ENCODE data around the gene INTS13. TPM values are rescaled to one million over a fixed set of nuclear protein-coding genes. Genes with fewer than 3 reads are reported as not detected.

The INTS13 gene
- total and polyA plus RNA-seq, 2 of the 13 experiments (the other 11 are each of a cell fraction or from before 2014, with no cell fraction given): 16.3 to 43.7 TPM

DNA sequence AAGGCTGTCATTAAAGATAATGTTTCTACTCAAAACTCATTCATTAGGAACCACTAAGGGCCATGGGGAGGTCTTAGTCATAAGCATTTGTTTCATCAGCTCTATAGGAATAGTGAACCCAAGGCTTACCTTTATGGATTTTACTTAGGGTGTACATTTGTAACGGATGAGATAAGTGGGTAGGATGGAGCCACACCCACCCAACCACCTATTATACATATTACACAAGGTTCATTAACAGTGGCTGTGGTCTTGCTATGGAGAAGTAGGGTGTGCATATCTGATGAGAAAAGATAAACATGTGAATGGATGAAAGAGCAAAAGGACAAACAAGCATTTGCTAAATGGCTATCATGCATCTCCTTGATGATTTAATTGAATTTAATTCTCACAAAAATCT is 65.2 kb downstream of the INTS13 start (continued):
- no peak for TF ChIP-seq AKNA (CRISPR knock-in tag; IDR thresholded peaks at IDR 0.05; ENCODE audit: borderline replicate concordance)
- no peak for TF ChIP-seq MIXL1 (CRISPR knock-in tag; IDR thresholded peaks at IDR 0.05)
- no peak for TF ChIP-seq NFE2L1 (CRISPR knock-in tag; IDR thresholded peaks at IDR 0.05; ENCODE audit: borderline replicate concordance)

- TF ChIP-seq SRY (CRISPR knock-in tag; IDR thresholded peaks at IDR 0.05) (no peak), HOXA9 (CRISPR knock-in tag; IDR thresholded peaks at IDR 0.05; ENCODE audit: borderline replicate concordance) (no peak), ZNF790 (CRISPR knock-in tag; IDR thresholded peaks at IDR 0.05; ENCODE audit: borderline replicate concordance) (no peak), RBM22 (optimal IDR thresholded peaks at IDR 0.05; ENCODE audit: low read length) (no peak), CHD4 (IDR thresholded peaks at IDR 0.05; ENCODE audit: borderline replicate concordance, low read length) (no peak), CBX5 (CRISPR knock-in tag; IDR thresholded peaks at IDR 0.05; ENCODE audit: borderline replicate concordance) (no peak), PCBP2 (optimal IDR thresholded peaks at IDR 0.05; ENCODE audit: low read depth, low read length, poor library complexity, severe bottlenecking) (no peak), JUN (CRISPR knock-in tag; IDR thresholded peaks at IDR 0.05) (no peak), ZNF18 (CRISPR knock-in tag; IDR thresholded peaks at IDR 0.05; ENCODE audit: insufficient replicate concordance) (no peak), BHLHE40 (IDR thresholded peaks at IDR 0.05; ENCODE audit: low read length) (no peak), STAT5B (CRISPR knock-in tag; IDR thresholded peaks at IDR 0.05) (no peak), KLF9 (CRISPR knock-in tag; IDR thresholded peaks at IDR 0.05; ENCODE audit: low read depth) (no peak)
- TF ChIP-seq, protein P1, sequence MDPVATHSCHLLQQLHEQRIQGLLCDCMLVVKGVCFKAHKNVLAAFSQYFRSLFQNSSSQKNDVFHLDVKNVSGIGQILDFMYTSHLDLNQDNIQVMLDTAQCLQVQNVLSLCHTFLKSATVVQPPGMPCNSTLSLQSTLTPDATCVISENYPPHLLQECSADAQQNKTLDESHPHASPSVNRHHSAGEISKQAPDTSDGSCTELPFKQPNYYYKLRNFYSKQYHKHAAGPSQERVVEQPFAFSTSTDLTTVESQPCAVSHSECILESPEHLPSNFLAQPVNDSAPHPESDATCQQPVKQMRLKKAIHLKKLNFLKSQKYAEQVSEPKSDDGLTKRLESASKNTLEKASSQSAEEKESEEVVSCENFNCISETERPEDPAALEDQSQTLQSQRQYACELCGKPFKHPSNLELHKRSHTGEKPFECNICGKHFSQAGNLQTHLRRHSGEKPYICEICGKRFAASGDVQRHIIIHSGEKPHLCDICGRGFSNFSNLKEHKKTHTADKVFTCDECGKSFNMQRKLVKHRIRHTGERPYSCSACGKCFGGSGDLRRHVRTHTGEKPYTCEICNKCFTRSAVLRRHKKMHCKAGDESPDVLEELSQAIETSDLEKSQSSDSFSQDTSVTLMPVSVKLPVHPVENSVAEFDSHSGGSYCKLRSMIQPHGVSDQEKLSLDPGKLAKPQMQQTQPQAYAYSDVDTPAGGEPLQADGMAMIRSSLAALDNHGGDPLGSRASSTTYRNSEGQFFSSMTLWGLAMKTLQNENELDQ (CRISPR knock-in tag; IDR thresholded peaks at IDR 0.05; ENCODE audit: borderline replicate concordance): no peak
- FAIRE-seq (no peak), ATAC-seq (no peak), DNase-seq (ENCODE audit: low spot score) (no peak)
- Histone ChIP-seq H3K36me3 (replicated peaks in 1 of 2; ENCODE audit: control insufficient read depth in 1 of 2, insufficient read depth in 2 of 2, low read length in 2 of 2) (no peaks in the 10 kb centered on the region), H3K4me2 (ENCODE audit: low read depth, low read length) (no peak overlapping the region), H3K27ac (ENCODE audit: extremely low read length, insufficient read depth, low read length) (no peak overlapping the region), H2AFZ (ENCODE audit: low read length) (no peak overlapping the region), H3K79me2 (ENCODE audit: insufficient read depth, low read length) (no peaks in the 10 kb centered on the region), H3K9ac (ENCODE audit: insufficient read depth, low read depth, low read length) (no peak overlapping the region), H4K20me1 (ENCODE audit: insufficient read depth, low read length) (no peaks in the 10 kb centered on the region), H3K4me3 (replicated peaks in 1 of 3; ENCODE audit: insufficient read depth in 1 of 3, low read depth in 2 of 3, low read length in 3 of 3) (no peak overlapping the region), H3K9me3 (ENCODE audit: low read length) (no peaks in the 10 kb centered on the region), H3K27me3 (ENCODE audit: control insufficient read depth in 1 of 2, insufficient read depth in 2 of 2, low read length in 2 of 2) (peaks cover 0 to 5% of the 10 kb centered on the region in 2 experiments; a peak in 1 of 5 replicates), H3K4me1 (ENCODE audit: insufficient read depth, low read length) (peaks cover 26% of the 10 kb centered on the region)
- POLR2A ChIA-PET: no interaction called here
- 73% methylated on average over 2 of the region's 2 CpGs for WGBS (ENCODE audit: low lambda C conversion rate)
- intact Hi-C loops (cut with micrococcal nuclease; ENCODE audit: unreplicated experiment): no loop called here
- BruUV-seq (replicated peaks): no TSS peak
- CTCF ChIA-PET (ENCODE audit: low intra/inter-chr PET ratio, low total read pairs): no interaction called here
- in situ Hi-C loops (cut with HindIII; ENCODE audit: extremely low pct_ligation_motif_present, low pct_unique_long_range_greater_than_20kb): no loop called here
Measured at GRCh38 chr12:26871985-26872384, 65.8 kb downstream of the INTS13 start.

Measured in HepG2 (cell line).